Measurements from ENCODE around the gene PGM1. TPM values are rescaled to one million over a fixed set of nuclear protein-coding genes. Genes with fewer than 3 reads are reported as not detected.

Gene PGM1
- total and polyA plus RNA-seq, 2 of the 13 experiments (the other 11 are each of a cell fraction or from before 2014, with no cell fraction given) = 51.6 to 105 TPM

DNA sequence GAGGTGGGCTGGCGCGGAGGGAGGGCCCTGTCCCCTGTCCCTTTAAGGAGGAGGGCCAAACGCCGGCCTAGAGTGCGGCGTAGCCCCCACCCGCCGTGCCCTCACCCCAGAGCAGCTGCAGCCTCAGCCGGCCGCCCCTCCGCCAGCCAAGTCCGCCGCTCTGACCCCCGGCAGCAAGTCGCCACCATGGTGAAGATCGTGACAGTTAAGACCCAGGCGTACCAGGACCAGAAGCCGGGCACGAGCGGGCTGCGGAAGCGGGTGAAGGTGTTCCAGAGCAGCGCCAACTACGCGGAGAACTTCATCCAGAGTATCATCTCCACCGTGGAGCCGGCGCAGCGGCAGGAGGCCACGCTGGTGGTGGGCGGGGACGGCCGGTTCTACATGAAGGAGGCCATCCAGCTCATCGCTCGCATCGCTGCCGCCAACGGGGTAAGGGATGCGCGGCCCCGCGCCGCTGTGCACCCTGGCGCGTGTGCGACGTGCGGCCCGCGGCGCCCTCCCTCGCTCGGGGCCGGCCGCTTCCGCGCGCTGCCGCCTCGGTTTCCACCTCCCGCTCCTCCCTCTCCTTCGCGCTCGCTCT, at the start of gene PGM1 (continued):
- no peak for TF ChIP-seq ZSCAN9 (CRISPR knock-in tag; IDR thresholded peaks at IDR 0.05; ENCODE audit: borderline replicate concordance)
- TF ChIP-seq ZNF207 (IDR thresholded peaks at IDR 0.05; ENCODE audit: borderline replicate concordance) = no peak
- no peak for TF ChIP-seq GATA4 (IDR thresholded peaks at IDR 0.05; ENCODE audit: borderline replicate concordance, low read depth)
- TF ChIP-seq, protein P1, sequence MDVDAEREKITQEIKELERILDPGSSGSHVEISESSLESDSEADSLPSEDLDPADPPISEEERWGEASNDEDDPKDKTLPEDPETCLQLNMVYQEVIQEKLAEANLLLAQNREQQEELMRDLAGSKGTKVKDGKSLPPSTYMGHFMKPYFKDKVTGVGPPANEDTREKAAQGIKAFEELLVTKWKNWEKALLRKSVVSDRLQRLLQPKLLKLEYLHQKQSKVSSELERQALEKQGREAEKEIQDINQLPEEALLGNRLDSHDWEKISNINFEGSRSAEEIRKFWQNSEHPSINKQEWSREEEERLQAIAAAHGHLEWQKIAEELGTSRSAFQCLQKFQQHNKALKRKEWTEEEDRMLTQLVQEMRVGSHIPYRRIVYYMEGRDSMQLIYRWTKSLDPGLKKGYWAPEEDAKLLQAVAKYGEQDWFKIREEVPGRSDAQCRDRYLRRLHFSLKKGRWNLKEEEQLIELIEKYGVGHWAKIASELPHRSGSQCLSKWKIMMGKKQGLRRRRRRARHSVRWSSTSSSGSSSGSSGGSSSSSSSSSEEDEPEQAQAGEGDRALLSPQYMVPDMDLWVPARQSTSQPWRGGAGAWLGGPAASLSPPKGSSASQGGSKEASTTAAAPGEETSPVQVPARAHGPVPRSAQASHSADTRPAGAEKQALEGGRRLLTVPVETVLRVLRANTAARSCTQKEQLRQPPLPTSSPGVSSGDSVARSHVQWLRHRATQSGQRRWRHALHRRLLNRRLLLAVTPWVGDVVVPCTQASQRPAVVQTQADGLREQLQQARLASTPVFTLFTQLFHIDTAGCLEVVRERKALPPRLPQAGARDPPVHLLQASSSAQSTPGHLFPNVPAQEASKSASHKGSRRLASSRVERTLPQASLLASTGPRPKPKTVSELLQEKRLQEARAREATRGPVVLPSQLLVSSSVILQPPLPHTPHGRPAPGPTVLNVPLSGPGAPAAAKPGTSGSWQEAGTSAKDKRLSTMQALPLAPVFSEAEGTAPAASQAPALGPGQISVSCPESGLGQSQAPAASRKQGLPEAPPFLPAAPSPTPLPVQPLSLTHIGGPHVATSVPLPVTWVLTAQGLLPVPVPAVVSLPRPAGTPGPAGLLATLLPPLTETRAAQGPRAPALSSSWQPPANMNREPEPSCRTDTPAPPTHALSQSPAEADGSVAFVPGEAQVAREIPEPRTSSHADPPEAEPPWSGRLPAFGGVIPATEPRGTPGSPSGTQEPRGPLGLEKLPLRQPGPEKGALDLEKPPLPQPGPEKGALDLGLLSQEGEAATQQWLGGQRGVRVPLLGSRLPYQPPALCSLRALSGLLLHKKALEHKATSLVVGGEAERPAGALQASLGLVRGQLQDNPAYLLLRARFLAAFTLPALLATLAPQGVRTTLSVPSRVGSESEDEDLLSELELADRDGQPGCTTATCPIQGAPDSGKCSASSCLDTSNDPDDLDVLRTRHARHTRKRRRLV (CRISPR knock-in tag; IDR thresholded peaks at IDR 0.05) = peak; percentile 61; the same call in 1 of the 2 replicates
- 0 out of 2 replicates have a peak, but pooled peaks have one; percentile 35 for TF ChIP-seq DR1 (CRISPR knock-in tag; IDR thresholded peaks at IDR 0.05)
- peak; percentile 63 for TF ChIP-seq HDAC1 (CRISPR knock-in tag; IDR thresholded peaks at IDR 0.05)
- peak; percentile 54; the same call in 1 of the 2 replicates for TF ChIP-seq ZNF124 (CRISPR knock-in tag; IDR thresholded peaks at IDR 0.05)
- TF ChIP-seq, protein P2, sequence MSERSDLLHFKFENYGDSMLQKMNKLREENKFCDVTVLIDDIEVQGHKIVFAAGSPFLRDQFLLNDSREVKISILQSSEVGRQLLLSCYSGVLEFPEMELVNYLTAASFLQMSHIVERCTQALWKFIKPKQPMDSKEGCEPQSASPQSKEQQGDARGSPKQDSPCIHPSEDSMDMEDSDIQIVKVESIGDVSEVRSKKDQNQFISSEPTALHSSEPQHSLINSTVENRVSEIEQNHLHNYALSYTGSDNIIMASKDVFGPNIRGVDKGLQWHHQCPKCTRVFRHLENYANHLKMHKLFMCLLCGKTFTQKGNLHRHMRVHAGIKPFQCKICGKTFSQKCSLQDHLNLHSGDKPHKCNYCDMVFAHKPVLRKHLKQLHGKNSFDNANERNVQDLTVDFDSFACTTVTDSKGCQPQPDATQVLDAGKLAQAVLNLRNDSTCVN (CRISPR knock-in tag; IDR thresholded peaks at IDR 0.05; ENCODE audit: borderline replicate concordance) = 0 out of 2 replicates have a peak, but pooled peaks have one; percentile 16
- TF ChIP-seq POLR2G (IDR thresholded peaks at IDR 0.05; ENCODE audit: low read depth, low read length) = peak; percentile 76
- 0 out of 2 replicates have a peak, but pooled peaks have one; percentile 23 for TF ChIP-seq RARG (CRISPR knock-in tag; IDR thresholded peaks at IDR 0.05; ENCODE audit: low read depth)
- peak; percentile 34; the same call in 1 of the 2 replicates for TF ChIP-seq ZNF350 (CRISPR knock-in tag; IDR thresholded peaks at IDR 0.05; ENCODE audit: borderline replicate concordance, low read depth)
- TF ChIP-seq PHF20 (CRISPR knock-in tag; IDR thresholded peaks at IDR 0.05) = peak; percentile 63; the same call in 1 of the 2 replicates
- no peak for TF ChIP-seq MIXL1 (CRISPR knock-in tag; IDR thresholded peaks at IDR 0.05)
- no peak for TF ChIP-seq ATF7 (IDR thresholded peaks at IDR 0.05)
- no peak for TF ChIP-seq ATF7 (CRISPR knock-in tag; IDR thresholded peaks at IDR 0.05)
- no peak for TF ChIP-seq ZBTB21 (CRISPR knock-in tag; IDR thresholded peaks at IDR 0.05)
- TF ChIP-seq SMAD9 (CRISPR knock-in tag; IDR thresholded peaks at IDR 0.05) = no peak
- TF ChIP-seq ZNF776 (CRISPR knock-in tag; IDR thresholded peaks at IDR 0.05) = no peak; the same call in 1 of the 2 replicates
- 0 out of 2 replicates have a peak, but pooled peaks have one; percentile 18 for TF ChIP-seq AHR (CRISPR knock-in tag; IDR thresholded peaks at IDR 0.05)
- 0 out of 2 replicates have a peak, but pooled peaks have one; percentile 22 for TF ChIP-seq ZNF878 (CRISPR knock-in tag; IDR thresholded peaks at IDR 0.05)
- no peak for TF ChIP-seq RFX1 (IDR thresholded peaks at IDR 0.05)
- peak; percentile 28; the same call in 1 of the 2 replicates for TF ChIP-seq ZNF33B (CRISPR knock-in tag; IDR thresholded peaks at IDR 0.05)
- no peak for TF ChIP-seq NR2F2 (IDR thresholded peaks at IDR 0.05; ENCODE audit: borderline replicate concordance, low read depth)
- no peak for TF ChIP-seq SRSF9 (IDR thresholded peaks at IDR 0.05; ENCODE audit: borderline replicate concordance, insufficient read depth, low read depth, low read length, poor library complexity, severe bottlenecking)
- no peak for TF ChIP-seq NR2C2 (CRISPR knock-in tag; IDR thresholded peaks at IDR 0.05; ENCODE audit: borderline replicate concordance)

Data from HepG2 (cell line).